ENCODE measurements around the gene WNT11.

- no peak for TF ChIP-seq POLR2A (IDR thresholded peaks at IDR 0.05)
- no peak for TF ChIP-seq CTCF (IDR thresholded peaks at IDR 0.05)
Measured at GRCh38 chr11:76156971-76157427, 49.3 kb downstream of the WNT11 start.
